ENCODE measurements around the gene NECTIN3. TPM values are rescaled to one million over a fixed set of nuclear protein-coding genes. Genes with fewer than 3 reads are reported as not detected.

The NECTIN3 gene
- total and polyA plus RNA-seq, 2 donors (not counting 1 experiment from before 2014, with no cell fraction given): 0.19 to 1.9 TPM

DNA sequence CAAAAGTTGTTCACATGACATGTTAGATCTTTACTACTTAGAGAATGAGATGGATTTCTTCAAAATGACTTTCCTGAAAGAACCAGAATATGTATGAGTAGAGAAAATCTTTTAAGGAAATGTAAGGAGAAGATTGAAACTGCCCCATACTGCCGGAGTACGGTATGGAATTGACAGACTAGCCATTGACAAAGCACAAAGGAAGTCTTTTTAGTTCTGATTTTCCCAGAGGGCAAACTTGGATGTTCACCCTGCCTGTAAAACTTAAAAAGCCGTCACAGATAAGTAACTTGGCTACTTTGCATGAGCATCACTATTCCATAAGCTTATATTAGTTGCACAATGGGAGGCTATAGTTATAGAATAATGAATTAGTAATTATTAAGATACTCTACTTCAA is 93.8 kb downstream of the NECTIN3 start:
- ChIA-PET POLR2A (no interaction called here), CTCF (no interaction called here)
- Histone ChIP-seq H3K27ac (ENCODE audit: low read length in 2 of 2) (no peak overlapping the region), H3K4me3 (ENCODE audit: control extremely low read depth in 1 of 5, extremely low read depth in 1 of 5, insufficient read depth in 1 of 5, low read depth in 2 of 5, low read length in 4 of 5) (no peak overlapping the region), H3K79me2 (ENCODE audit: control insufficient read depth, insufficient read depth, low read length) (no peaks in the 10 kb centered on the region), H3K27me3 (replicated peaks in 1 of 4; ENCODE audit: control extremely low read depth in 1 of 4, control insufficient read depth in 3 of 4, insufficient read depth in 4 of 4, low read length in 3 of 4) (no peaks in the 10 kb centered on the region), H2AFZ (ENCODE audit: insufficient read depth, low read depth, low read length, poor library complexity, severe bottlenecking) (no peak overlapping the region), H3K9ac (ENCODE audit: low read length) (no peak overlapping the region), H3K36me3 (replicated peaks in 1 of 2; ENCODE audit: control extremely low read depth in 1 of 2, control insufficient read depth in 1 of 2, extremely low read depth in 1 of 2, insufficient read depth in 2 of 2, low read length in 1 of 2) (no peaks in the 10 kb centered on the region), H3K4me2 (replicated peaks; ENCODE audit: low read depth, low read length, poor library complexity, severe bottlenecking) (no peak overlapping the region), H4K20me1 (ENCODE audit: control insufficient read depth, insufficient read depth, low read length, poor library complexity, severe bottlenecking) (no peaks in the 10 kb centered on the region), H3K4me1 (ENCODE audit: control insufficient read depth in 2 of 2, insufficient read depth in 2 of 2, low read length in 2 of 2) (no peaks in the 10 kb centered on the region), H3K9me3 (ENCODE audit: control extremely low read depth in 1 of 3, control insufficient read depth in 2 of 3, insufficient read depth in 1 of 3, low read length in 2 of 3) (no peaks in the 10 kb centered on the region)
- TF ChIP-seq EZH2 (IDR thresholded peaks at IDR 0.05; ENCODE audit: borderline replicate concordance, insufficient read depth, low read depth, low read length, poor library complexity, severe bottlenecking) (no peak), CTCF (IDR thresholded peaks at IDR 0.05) (no peak)
- no CpG with 5 or more reads among the region's 3 CpGs for WGBS (ENCODE audit: insufficient coverage)
- peaks cover 5% of the 10 kb centered on the region for H3K27me3 Mint-ChIP-seq
- no peaks in the 10 kb centered on the region for H3K9me3 Mint-ChIP-seq (ENCODE audit: insufficient read depth)
- DNase-seq (no peak), ATAC-seq (ENCODE audit: low read depth) (no peak)
- no peak overlapping the region for H3K4me3 Mint-ChIP-seq
- intact Hi-C loops (cut with micrococcal nuclease): no loop called here
- no peak overlapping the region for H3K27ac Mint-ChIP-seq
- no peaks in the 10 kb centered on the region for H3K4me1 Mint-ChIP-seq

DNA sequence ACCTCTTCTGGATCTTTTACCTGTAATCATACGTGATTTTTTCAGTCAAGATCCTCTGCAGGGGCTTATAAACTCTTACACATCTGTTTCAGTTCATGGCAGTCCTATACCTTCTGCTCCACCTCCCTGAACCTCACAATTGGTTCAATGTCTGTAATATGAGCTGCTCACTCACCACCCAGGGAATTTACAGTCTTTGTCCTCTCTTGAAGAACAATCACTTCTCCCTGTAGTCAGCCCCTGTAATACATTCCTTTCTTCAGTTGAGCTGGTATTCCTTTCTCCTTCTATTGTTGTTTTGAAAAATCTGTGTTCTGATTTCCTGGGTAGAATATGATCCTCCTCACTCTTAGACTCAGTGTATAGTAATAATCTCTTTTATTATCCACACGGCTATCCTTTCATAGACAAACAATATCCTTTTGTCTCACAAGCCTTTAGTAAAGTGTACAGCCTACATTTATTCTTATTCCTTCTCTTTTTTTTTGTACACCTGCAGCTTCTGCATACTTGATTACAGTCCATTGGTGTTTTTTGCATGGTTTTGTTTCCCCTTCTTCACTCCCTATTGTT is 101.8 kb downstream of the NECTIN3 start:
- H4K20me1 ChIP-seq (ENCODE audit: control insufficient read depth, insufficient read depth, low read length, poor library complexity, severe bottlenecking): no peaks in the 10 kb centered on the region
- intact Hi-C loops (cut with micrococcal nuclease): no loop called here
- DNase-seq: no peak
- WGBS (ENCODE audit: insufficient coverage): 100% methylated on average over 1 of the region's 2 CpGs
- H3K79me2 ChIP-seq (ENCODE audit: control insufficient read depth, insufficient read depth, low read length): no peaks in the 10 kb centered on the region
- no peak overlapping the region for H3K4me3 ChIP-seq (ENCODE audit: control extremely low read depth in 1 of 5, extremely low read depth in 1 of 5, insufficient read depth in 1 of 5, low read depth in 2 of 5, low read length in 4 of 5)
- H3K4me3 Mint-ChIP-seq: no peak overlapping the region
- no peak overlapping the region for H3K27ac Mint-ChIP-seq
- H3K27me3 Mint-ChIP-seq: no peaks in the 10 kb centered on the region
- no peak overlapping the region for H3K4me2 ChIP-seq (replicated peaks; ENCODE audit: low read depth, low read length, poor library complexity, severe bottlenecking)
- H3K27ac ChIP-seq (ENCODE audit: low read length in 2 of 2): no peak overlapping the region
- ChIA-PET POLR2A (no interaction called here), CTCF (no interaction called here)
- H3K4me1 ChIP-seq (ENCODE audit: control insufficient read depth in 2 of 2, insufficient read depth in 2 of 2, low read length in 2 of 2): no peaks in the 10 kb centered on the region
- no peaks in the 10 kb centered on the region for H3K9me3 Mint-ChIP-seq (ENCODE audit: insufficient read depth)
- H3K4me1 Mint-ChIP-seq: no peaks in the 10 kb centered on the region
- ATAC-seq (ENCODE audit: low read depth): no peak
- H3K27me3 ChIP-seq (replicated peaks in 1 of 4; ENCODE audit: control extremely low read depth in 1 of 4, control insufficient read depth in 3 of 4, insufficient read depth in 4 of 4, low read length in 3 of 4): no peaks in the 10 kb centered on the region
- H3K9me3 ChIP-seq (ENCODE audit: control extremely low read depth in 1 of 3, control insufficient read depth in 2 of 3, insufficient read depth in 1 of 3, low read length in 2 of 3): no peaks in the 10 kb centered on the region
- TF ChIP-seq EZH2 (IDR thresholded peaks at IDR 0.05; ENCODE audit: borderline replicate concordance, insufficient read depth, low read depth, low read length, poor library complexity, severe bottlenecking): no peak
- TF ChIP-seq CTCF (IDR thresholded peaks at IDR 0.05): no peak
- H3K9ac ChIP-seq (ENCODE audit: low read length): no peak overlapping the region
- H2AFZ ChIP-seq (ENCODE audit: insufficient read depth, low read depth, low read length, poor library complexity, severe bottlenecking): no peak overlapping the region
- no peaks in the 10 kb centered on the region for H3K36me3 ChIP-seq (replicated peaks in 1 of 2; ENCODE audit: control extremely low read depth in 1 of 2, control insufficient read depth in 1 of 2, extremely low read depth in 1 of 2, insufficient read depth in 2 of 2, low read length in 1 of 2)
